Measurements from ENCODE around the gene GRAMD1B. TPM values are rescaled to one million over a fixed set of nuclear protein-coding genes. Genes with fewer than 3 reads are reported as not detected.

Gene GRAMD1B
- polyA plus RNA-seq, 3 donors: 3.2 to 13.9 (median 3.3) TPM

GRCh38 chr11:123381817-123382554 is 48.1 kb upstream of the GRAMD1B start:
- intact Hi-C loops (cut with micrococcal nuclease): no loop called here

DNA sequence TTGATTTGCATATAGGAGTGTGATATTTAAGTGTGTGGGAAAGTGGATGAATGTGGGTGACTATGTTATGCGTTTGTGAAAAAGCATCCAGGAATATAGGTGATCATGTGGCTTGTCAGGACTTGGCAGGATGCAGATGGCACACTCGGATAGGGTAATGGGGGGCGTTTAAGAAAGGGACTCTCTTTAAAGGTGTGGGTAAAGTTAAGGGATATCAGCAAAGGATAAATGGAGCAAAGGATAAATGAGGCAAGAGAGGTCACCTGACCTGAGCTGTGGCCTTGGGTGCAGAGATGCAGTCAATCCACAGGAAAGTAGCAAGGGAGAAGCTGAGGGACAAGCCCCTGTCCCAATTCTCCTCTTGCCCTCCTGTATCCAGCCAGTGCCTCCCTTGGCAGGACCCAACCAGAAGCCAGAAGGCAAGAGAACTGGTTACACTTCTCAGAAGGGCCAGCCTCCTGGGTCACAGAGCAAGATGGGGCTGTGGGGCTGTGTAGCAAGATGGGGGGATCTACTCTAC is 47.5 kb upstream of the GRAMD1B start:
- Mint-ChIP-seq H3K27ac (no peak overlapping the region), H3K4me3 (no peak overlapping the region), H3K36me3 (no peaks in the 10 kb centered on the region)

More at GRCh38 chr11:123381817-123382554, 48.1 kb upstream of the GRAMD1B start:
- no peak for TF ChIP-seq CTCF (IDR thresholded peaks at IDR 0.05)
- Mint-ChIP-seq H3K4me3 (no peak overlapping the region), H3K4me1 (no peaks in the 10 kb centered on the region), H3K9me3 (no peaks in the 10 kb centered on the region), H3K27ac (no peak overlapping the region), H3K27me3 (ENCODE audit: low read depth in 3 of 3) (peaks cover 0 to 2% (median 0%) of the 10 kb centered on the region in 3 donors), H3K36me3 (no peaks in the 10 kb centered on the region)
- H4K20me1 ChIP-seq (ENCODE audit: insufficient read depth, low read length): no peaks in the 10 kb centered on the region
- no peak overlapping the region for H3K9ac ChIP-seq (ENCODE audit: insufficient read depth, low read length, poor library complexity, severe bottlenecking)
- no peak overlapping the region for H3K4me3 ChIP-seq (replicated peaks in 1 of 3; ENCODE audit: low read depth in 2 of 3, low read length in 3 of 3)
- no peak overlapping the region for H3K27ac ChIP-seq (ENCODE audit: low read depth in 1 of 2, low read length in 2 of 2)
- H2AFZ ChIP-seq (ENCODE audit: insufficient read depth, low read depth, low read length, poor library complexity, severe bottlenecking): no peak overlapping the region
- H3K9me3 ChIP-seq (replicated peaks in 1 of 2; ENCODE audit: control insufficient read depth in 1 of 2, insufficient read depth in 1 of 2, low read length in 2 of 2): no peaks in the 10 kb centered on the region
- H3K27me3 ChIP-seq (ENCODE audit: control insufficient read depth in 2 of 2, insufficient read depth in 2 of 2, low read length in 2 of 2): no peaks in the 10 kb centered on the region
- H3K36me3 ChIP-seq (replicated peaks in 1 of 2; ENCODE audit: control insufficient read depth in 1 of 2, insufficient read depth in 2 of 2, low read length in 2 of 2): no peaks in the 10 kb centered on the region
- no peak overlapping the region for H3K4me2 ChIP-seq (replicated peaks; ENCODE audit: extremely low read depth, low read length, poor library complexity, severe bottlenecking)
- no peaks in the 10 kb centered on the region for H3K79me2 ChIP-seq (ENCODE audit: insufficient read depth, low read length)
- 96% methylated on average over 2 of the region's 4 CpGs for WGBS (ENCODE audit: insufficient coverage)
- DNase-seq: no peak
- H3K4me1 ChIP-seq (ENCODE audit: control insufficient read depth in 1 of 2, insufficient read depth in 2 of 2, low read length in 2 of 2): no peaks in the 10 kb centered on the region

More for the DNA sequence above, 47.5 kb upstream of the GRAMD1B start:
- H3K36me3 ChIP-seq (replicated peaks in 1 of 2; ENCODE audit: control insufficient read depth in 1 of 2, insufficient read depth in 2 of 2, low read length in 2 of 2): no peaks in the 10 kb centered on the region
- no peak overlapping the region for H3K4me2 ChIP-seq (replicated peaks; ENCODE audit: extremely low read depth, low read length, poor library complexity, severe bottlenecking)
- WGBS (ENCODE audit: insufficient coverage): 80% methylated on average over 3 of the region's 3 CpGs
- no peaks in the 10 kb centered on the region for H3K9me3 ChIP-seq (replicated peaks in 1 of 2; ENCODE audit: control insufficient read depth in 1 of 2, insufficient read depth in 1 of 2, low read length in 2 of 2)
- no peak overlapping the region for H3K9ac ChIP-seq (ENCODE audit: insufficient read depth, low read length, poor library complexity, severe bottlenecking)
- no peaks in the 10 kb centered on the region for H3K27me3 ChIP-seq (ENCODE audit: control insufficient read depth in 2 of 2, insufficient read depth in 2 of 2, low read length in 2 of 2)
- no peaks in the 10 kb centered on the region for H4K20me1 ChIP-seq (ENCODE audit: insufficient read depth, low read length)
- TF ChIP-seq CTCF (IDR thresholded peaks at IDR 0.05): no peak
- Mint-ChIP-seq H3K27me3 (ENCODE audit: low read depth in 3 of 3) (peaks cover 0 to 2% (median 0%) of the 10 kb centered on the region in 3 donors), H3K4me1 (no peaks in the 10 kb centered on the region), H3K9me3 (no peaks in the 10 kb centered on the region)
- H3K4me3 ChIP-seq (replicated peaks in 1 of 3; ENCODE audit: low read depth in 2 of 3, low read length in 3 of 3): no peak overlapping the region
- intact Hi-C loops (cut with micrococcal nuclease): no loop called here
- H3K27ac ChIP-seq (ENCODE audit: low read depth in 1 of 2, low read length in 2 of 2): no peak overlapping the region
- no peaks in the 10 kb centered on the region for H3K79me2 ChIP-seq (ENCODE audit: insufficient read depth, low read length)
- DNase-seq: no peak
- H3K4me1 ChIP-seq (ENCODE audit: control insufficient read depth in 1 of 2, insufficient read depth in 2 of 2, low read length in 2 of 2): no peaks in the 10 kb centered on the region
- H2AFZ ChIP-seq (ENCODE audit: insufficient read depth, low read depth, low read length, poor library complexity, severe bottlenecking): no peak overlapping the region

Data from CD14-positive monocyte (primary cell).